ENCODE data around the gene PIP4K2A. TPM values are rescaled to one million over a fixed set of nuclear protein-coding genes. Genes with fewer than 3 reads are reported as not detected.
"Not testable (repeated sequence)": the region's sequence is repeated elsewhere in the genome, so short reads cannot be mapped to it uniquely, and the experiment has no call there.

The PIP4K2A gene
- total RNA-seq, 4 donors from 2014 or later: 3.1 to 19.1 (median 7.6) TPM

DNA sequence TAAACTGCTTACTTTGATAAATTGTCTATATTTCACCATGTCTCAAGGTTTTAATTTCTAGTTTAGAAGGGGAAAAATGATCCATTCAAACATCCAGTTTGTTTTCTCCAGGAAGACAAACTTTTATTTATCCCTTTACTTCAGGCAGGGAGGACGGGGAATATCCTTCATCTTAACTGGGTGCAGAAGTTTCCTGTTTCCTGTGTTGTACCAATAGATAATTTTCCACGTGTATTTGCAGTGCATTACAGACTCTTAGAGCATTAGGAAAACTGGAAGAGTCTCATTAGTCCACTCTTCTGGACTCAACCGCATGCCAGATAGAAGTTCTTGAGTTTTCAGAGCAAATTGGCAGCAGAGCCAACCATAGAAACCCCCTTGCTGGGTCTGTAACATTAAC, 39.4 kb upstream of the PIP4K2A start:
- Histone ChIP-seq H3K27ac (no peak overlapping the region), H3K27me3 (no peaks in the 10 kb centered on the region), H3K9me3 (no peaks in the 10 kb centered on the region), H3K4me3 (no peak overlapping the region), H3K4me1 (no peaks in the 10 kb centered on the region), H3K36me3 (no peaks in the 10 kb centered on the region)
- DNase-seq: no peak
- intact Hi-C loops (cut with DNase I): no loop called here
- 42 to 59% methylated on average over 3 of the region's 3 CpGs for WGBS, 2 donors
- no peak for TF ChIP-seq POLR2A (IDR thresholded peaks at IDR 0.05)

DNA sequence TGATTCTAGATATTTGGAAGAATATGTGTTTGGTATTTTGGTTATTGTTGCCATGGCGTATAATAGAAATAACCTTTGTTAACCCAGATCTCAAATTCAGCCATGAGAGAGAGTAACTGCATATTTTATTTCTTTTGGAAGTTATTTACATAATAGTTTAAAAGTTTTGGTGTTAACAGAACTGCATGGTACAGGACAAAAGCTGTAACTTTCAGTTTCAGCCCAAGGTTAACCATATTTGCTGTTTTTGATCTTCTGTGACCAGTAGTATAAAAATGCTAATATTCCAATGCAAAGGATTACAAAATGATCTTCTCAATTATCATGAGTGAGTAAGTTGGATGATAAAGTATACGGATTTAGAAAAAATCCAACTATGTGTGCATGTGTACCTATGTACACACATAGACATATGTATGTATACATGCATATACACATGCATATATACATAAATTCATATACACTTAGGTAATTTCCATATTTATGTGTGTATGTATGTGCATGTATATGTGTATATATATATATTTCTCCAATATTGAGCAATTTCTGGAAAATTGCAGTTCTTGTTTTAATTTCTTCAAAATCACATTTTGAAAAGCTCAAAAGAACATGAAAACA, 38.0 kb upstream of the PIP4K2A start:
- H3K4me3 ChIP-seq: no peak overlapping the region
- TF ChIP-seq POLR2A (IDR thresholded peaks at IDR 0.05): no peak
- WGBS, 2 donors: 70 to 77% methylated on average over 2 of the region's 2 CpGs
- DNase-seq: no peak
- no peak overlapping the region for H3K27ac ChIP-seq
- H3K36me3 ChIP-seq: no peaks in the 10 kb centered on the region
- no peaks in the 10 kb centered on the region for H3K27me3 ChIP-seq
- H3K9me3 ChIP-seq: no peaks in the 10 kb centered on the region
- H3K4me1 ChIP-seq: no peaks in the 10 kb centered on the region
- intact Hi-C loops (cut with DNase I): no loop called here

DNA sequence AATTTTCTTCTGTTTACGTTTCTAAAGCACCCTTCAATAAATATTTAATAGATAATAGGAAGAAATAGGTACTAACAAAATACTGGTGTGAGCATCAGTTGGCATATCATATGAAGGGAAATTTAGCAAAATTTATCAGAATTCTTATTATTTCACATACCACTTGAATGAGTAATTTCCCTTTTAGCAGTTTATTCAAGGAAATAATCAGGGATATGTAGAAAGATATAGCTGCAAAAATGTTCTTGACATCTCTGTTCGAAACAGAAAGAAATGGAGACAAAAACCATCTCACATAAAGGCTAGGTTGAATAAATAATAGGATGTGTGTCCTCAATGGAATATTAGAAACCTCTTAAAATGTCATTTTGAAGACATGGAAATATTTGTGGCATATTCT, 35.8 kb upstream of the PIP4K2A start:
- Histone ChIP-seq H3K36me3 (no peaks in the 10 kb centered on the region), H3K4me1 (no peaks in the 10 kb centered on the region), H3K4me3 (no peak overlapping the region), H3K27ac (no peak overlapping the region), H3K27me3 (no peaks in the 10 kb centered on the region), H3K9me3 (no peaks in the 10 kb centered on the region)
- no peak for DNase-seq
- no peak for TF ChIP-seq POLR2A (IDR thresholded peaks at IDR 0.05)
- TF ChIP-seq, protein P1, sequence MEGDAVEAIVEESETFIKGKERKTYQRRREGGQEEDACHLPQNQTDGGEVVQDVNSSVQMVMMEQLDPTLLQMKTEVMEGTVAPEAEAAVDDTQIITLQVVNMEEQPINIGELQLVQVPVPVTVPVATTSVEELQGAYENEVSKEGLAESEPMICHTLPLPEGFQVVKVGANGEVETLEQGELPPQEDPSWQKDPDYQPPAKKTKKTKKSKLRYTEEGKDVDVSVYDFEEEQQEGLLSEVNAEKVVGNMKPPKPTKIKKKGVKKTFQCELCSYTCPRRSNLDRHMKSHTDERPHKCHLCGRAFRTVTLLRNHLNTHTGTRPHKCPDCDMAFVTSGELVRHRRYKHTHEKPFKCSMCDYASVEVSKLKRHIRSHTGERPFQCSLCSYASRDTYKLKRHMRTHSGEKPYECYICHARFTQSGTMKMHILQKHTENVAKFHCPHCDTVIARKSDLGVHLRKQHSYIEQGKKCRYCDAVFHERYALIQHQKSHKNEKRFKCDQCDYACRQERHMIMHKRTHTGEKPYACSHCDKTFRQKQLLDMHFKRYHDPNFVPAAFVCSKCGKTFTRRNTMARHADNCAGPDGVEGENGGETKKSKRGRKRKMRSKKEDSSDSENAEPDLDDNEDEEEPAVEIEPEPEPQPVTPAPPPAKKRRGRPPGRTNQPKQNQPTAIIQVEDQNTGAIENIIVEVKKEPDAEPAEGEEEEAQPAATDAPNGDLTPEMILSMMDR (IDR thresholded peaks at IDR 0.05): no peak
- 77 to 88% methylated on average over 2 of the region's 2 CpGs for WGBS, 2 donors
- intact Hi-C loops (cut with DNase I): no loop called here

DNA sequence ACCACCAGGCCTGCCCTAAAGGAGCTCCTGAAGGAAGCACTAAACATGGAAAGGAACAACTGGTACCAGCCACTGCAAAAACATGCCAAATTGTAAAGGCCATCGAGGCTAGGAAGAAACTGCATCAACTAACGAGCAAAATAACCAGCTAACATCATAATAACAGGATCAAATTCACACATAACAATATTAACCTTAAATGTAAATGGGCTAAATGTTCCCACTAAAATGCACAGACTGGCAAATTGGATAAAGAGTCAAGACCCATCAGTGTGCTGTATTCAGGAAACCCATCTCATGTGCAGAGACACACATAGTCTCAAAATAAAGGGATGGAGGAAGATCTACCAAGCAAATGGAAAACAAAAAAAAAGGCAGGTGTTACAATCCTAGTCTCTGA, 30.5 kb upstream of the PIP4K2A start:
- DNase-seq; H3K27ac ChIP-seq; H3K27me3 ChIP-seq; H3K4me1 ChIP-seq; H3K9me3 ChIP-seq; intact Hi-C loops (cut with DNase I); H3K4me3 ChIP-seq; H3K36me3 ChIP-seq: not testable (repeated sequence)
- 74 to 87% methylated on average over 2 of the region's 2 CpGs for WGBS, 2 donors

DNA sequence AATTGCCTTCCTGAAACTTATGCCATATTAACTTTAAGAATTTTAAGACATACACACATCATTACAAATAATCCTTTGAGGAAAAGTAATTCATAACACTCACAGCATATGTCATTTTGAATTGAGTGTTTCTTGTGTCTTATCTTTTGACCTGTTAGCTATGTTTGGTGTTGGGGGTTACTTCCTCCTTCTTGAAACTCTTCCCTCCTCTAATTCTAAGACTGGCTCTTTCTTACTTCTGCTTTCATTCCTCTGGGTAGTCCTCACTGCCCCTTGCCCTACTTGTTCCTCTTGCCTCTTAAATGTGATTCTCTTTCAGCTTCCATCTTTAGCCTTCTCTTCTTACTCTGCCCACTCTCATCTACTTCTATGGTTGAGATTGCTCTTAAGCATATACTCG, 28.3 kb upstream of the PIP4K2A start:
- DNase-seq: no peak
- Histone ChIP-seq H3K27ac (no peak overlapping the region), H3K27me3 (no peaks in the 10 kb centered on the region), H3K36me3 (no peaks in the 10 kb centered on the region), H3K9me3 (no peaks in the 10 kb centered on the region), H3K4me3 (no peak overlapping the region), H3K4me1 (peaks cover 0 to 5% (median 0%) of the 10 kb centered on the region in 3 donors)
- intact Hi-C loops (cut with DNase I): no loop called here
- TF ChIP-seq, protein P1 (IDR thresholded peaks at IDR 0.05): no peak
- no peak for TF ChIP-seq POLR2A (IDR thresholded peaks at IDR 0.05)
- 86 to 93% methylated on average over 1 of the region's 1 CpG for WGBS, 2 donors

DNA sequence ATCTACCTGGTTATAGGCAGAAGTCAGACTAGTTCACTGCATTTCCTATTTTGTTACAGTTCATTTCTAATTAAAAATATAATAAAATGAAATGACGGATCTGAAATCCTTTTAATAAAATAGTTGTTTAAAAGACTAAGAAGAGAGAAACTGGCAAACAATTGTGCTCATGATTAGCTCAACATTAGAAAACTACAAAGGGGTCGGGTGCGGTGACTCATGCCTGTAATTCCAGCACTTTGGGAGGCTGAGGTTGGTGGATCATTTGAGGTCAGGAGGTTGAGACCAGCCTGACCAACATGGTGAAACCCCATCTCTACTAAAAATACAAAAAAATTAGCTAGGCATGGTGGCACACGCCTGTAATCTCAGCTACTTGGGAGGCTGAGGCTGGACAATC, 27.3 kb upstream of the PIP4K2A start:
- 64 to 73% methylated on average over 4 of the region's 4 CpGs for WGBS, 2 donors
- not testable (repeated sequence) for H3K9me3 ChIP-seq

DNA sequence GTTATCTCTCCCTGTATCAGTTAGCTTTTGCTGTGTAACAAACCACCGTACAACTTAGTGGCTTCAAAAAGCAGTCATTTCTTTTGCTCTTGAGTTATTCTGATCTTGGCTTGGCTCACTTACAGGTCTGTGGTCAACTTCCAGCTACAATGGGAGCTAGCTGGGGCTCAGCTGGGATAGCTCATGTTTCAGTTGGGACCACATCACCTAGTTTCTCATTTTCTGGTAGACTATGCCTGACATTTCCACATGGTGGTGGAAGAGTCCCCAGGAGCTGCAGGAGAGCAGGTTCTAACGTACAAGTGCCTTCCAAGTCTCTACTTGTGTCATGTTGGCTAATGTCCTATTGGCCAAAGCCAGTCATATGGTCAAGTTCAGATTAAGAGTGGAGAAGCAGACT, 25.8 kb upstream of the PIP4K2A start:
- no peak for DNase-seq
- 67 to 73% methylated on average over 2 of the region's 2 CpGs for WGBS, 2 donors
- intact Hi-C loops (cut with DNase I): no loop called here
- Histone ChIP-seq H3K4me1 (peaks cover 0 to 5% (median 0%) of the 10 kb centered on the region in 3 donors), H3K27ac (no peak overlapping the region), H3K4me3 (no peak overlapping the region), H3K9me3 (no peaks in the 10 kb centered on the region), H3K36me3 (no peaks in the 10 kb centered on the region), H3K27me3 (no peaks in the 10 kb centered on the region)
- TF ChIP-seq, protein P1 (IDR thresholded peaks at IDR 0.05): no peak
- TF ChIP-seq POLR2A (IDR thresholded peaks at IDR 0.05): no peak

More for the DNA sequence above, 27.3 kb upstream of the PIP4K2A start:
- H3K27me3 ChIP-seq; DNase-seq; H3K36me3 ChIP-seq; H3K27ac ChIP-seq; H3K4me3 ChIP-seq; intact Hi-C loops (cut with DNase I); H3K4me1 ChIP-seq: not testable (repeated sequence)
